Left colon (tissue), 2 donors: ENCODE results near the gene MCRIP2. TPM values are rescaled to one million over a fixed set of nuclear protein-coding genes. Genes with fewer than 3 reads are reported as not detected.
"Not testable (repeated sequence)": the region's sequence is repeated elsewhere in the genome, so short reads cannot be mapped to it uniquely, and the experiment has no call there.

Source experiments
- ATAC-seq: fragments of 200-7000 bp; cut with Tn5 transposase; one replicate; pipeline ENCODE4 v1.9.1; 2020; ENCODE audit warnings: mild to moderate bottlenecking, moderate library complexity
- DNase-seq, 2 donors: peaks; one replicate each; pipeline ENCODE4 v3.0.0-alpha.2; 2020
- intact Hi-C, 2 donors: fragments of 100-400 bp; cut with DNase I in 1 of 2; cut with micrococcal nuclease in 1 of 2; formaldehyde crosslinking; loops; one replicate each; pipeline versions ENCODE4 v1.11.2 to v1.14.0; 2022; cut with DNase I, micrococcal nuclease
- total RNA-seq, 2 donors: library from RNA; stranded (reverse); fragmentation: NEBNext Ultra II Directional; extraction: Animal tissue kit (Norgen Biotek cat#: 25700); gene quantifications; one replicate each; pipeline ENCODE4 v1.2.1, GENCODE V29; 2021
- donor health status: DM: no; HTN: no; CAD: no.
- donor health status: DM: yes; HTN: yes; CAD: no.

MCRIP2 gene
- total RNA-seq, 2 donors from 2014 or later = 98.5 to 161 TPM

DNA sequence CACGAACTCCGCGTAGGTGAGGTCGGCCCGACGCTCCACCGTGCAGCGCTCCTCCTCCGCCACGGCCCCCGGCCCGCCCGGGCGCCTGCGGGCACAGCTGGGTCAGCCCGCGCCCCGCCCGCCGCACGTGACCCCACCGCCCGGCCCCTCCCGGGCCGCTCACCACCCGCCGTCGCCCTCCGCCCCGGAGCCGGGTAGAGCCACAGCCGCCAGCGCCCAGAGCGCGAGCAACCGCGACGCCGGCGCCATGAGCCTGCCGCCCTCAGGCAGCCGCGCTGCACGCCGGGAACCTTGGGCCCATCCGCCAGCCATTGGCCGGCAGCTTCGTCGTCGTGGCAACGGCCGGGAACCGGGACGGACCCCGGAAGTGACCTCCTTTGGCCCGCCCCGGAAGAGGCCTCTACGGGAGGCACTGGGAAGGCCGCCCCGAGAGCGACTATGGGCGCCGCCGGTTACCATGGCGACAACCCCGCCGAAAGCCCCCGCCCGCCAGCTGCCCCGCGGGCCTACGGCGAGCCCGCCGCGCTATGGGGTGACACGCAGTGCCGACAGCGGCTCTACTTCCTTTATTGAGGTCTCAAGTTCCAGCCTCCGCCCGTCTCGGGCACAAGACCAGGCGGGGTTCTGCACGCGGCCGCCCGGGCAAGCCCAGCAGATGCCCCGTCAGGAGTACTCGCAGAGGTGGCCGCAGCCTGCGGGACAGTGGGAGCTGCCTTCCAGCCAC lies 42.6 kb downstream of the MCRIP2 start, which contains the start of gene JMJD8:
Gene JMJD8 (minus strand): TSS at position 264 of the 724 bp plus-strand sequence. CDS start 15 bp downstream, at position 249.
- ATAC-seq = peak; percentile 69
- intact Hi-C loops = no loop called here
- DNase-seq = peak; percentile 97 to 99

- DNase-seq (peak in 1 of 2 donors; percentile 46), ATAC-seq (no peak)
- intact Hi-C loops = no loop called here
Observed at GRCh38 chr16:684961-685696, 43.5 kb downstream of the MCRIP2 start.

DNA sequence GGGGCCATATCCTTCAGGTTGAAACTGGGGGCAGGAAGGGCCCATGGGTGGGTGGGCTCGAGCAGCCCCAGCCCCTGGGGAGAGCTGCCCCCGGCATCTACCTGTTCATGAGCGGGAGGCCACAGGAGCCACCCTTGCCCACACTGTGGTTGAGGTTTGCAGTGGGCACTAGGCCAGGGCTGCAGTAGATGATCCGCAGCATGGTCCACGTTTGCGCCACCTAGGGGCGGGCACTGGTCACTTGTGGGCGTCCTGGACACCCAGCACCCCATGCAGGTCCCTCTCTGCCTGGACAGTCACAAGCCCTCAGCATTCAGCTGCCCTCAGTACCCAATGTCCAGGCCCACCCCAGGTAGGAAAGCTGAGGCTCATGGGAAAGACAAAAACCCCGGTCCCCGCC lies 44.3 kb downstream of the MCRIP2 start:
- DNase-seq (peak in 1 of 2 donors; percentile 72), ATAC-seq (peak; percentile 13)
- intact Hi-C loops = no loop called here

- intact Hi-C loops = no loop called here
- ATAC-seq = no peak
- DNase-seq = no peak
Observed at GRCh38 chr16:686459-687260, 45.0 kb downstream of the MCRIP2 start.

- intact Hi-C loops = no loop called here
- DNase-seq (no peak), ATAC-seq (no peak)
Observed at GRCh38 chr16:687499-687898, 45.9 kb downstream of the MCRIP2 start.

GRCh38 chr16:689175-689897 lies 47.7 kb downstream of the MCRIP2 start:
- intact Hi-C loops = no loop called here
- ATAC-seq = peak; percentile 1
- no peak for DNase-seq

GRCh38 chr16:691242-691641 lies 49.6 kb downstream of the MCRIP2 start:
- intact Hi-C loops, ATAC-seq, DNase-seq: not testable (repeated sequence)

GRCh38 chr16:692356-693108 lies 50.9 kb downstream of the MCRIP2 start:
- intact Hi-C loops = no loop called here
- ATAC-seq (no peak), DNase-seq (no peak)

DNA sequence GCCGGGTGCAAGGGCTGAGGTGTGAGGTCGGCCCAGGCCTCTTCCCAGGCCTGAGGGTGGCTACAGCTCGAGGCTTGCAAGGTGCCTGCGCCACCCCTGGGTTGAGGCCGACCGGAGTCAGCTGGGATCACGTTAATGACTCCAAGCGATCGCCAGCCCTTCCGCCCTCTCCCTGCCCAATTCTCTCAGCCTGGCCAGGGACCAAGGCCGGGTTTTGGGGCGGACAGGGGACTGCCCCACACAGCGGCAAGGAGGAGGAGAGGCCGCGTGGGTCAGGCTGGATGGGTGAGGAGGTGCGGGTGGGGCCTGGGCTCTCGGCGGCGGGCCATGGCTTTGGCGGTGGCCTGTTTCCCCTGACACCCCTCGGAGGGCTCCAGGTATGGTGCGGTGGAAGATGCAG lies 51.7 kb downstream of the MCRIP2 start:
- intact Hi-C loops = no loop called here
- DNase-seq (no peak), ATAC-seq (no peak)

GRCh38 chr16:693766-694165 lies 52.1 kb downstream of the MCRIP2 start:
- ATAC-seq = no peak

GRCh38 chr16:694187-694862 lies 52.7 kb downstream of the MCRIP2 start:
- intact Hi-C loops = no loop called here
- DNase-seq = no peak

More at GRCh38 chr16:693766-694165, 52.1 kb downstream of the MCRIP2 start:
- intact Hi-C loops = no loop called here
- DNase-seq = no peak

GRCh38 chr16:694863-695354 lies 53.3 kb downstream of the MCRIP2 start:
- intact Hi-C loops = no loop called here
- ATAC-seq (no peak), DNase-seq (no peak)

More at GRCh38 chr16:694187-694862, 52.7 kb downstream of the MCRIP2 start:
- no peak for ATAC-seq

DNA sequence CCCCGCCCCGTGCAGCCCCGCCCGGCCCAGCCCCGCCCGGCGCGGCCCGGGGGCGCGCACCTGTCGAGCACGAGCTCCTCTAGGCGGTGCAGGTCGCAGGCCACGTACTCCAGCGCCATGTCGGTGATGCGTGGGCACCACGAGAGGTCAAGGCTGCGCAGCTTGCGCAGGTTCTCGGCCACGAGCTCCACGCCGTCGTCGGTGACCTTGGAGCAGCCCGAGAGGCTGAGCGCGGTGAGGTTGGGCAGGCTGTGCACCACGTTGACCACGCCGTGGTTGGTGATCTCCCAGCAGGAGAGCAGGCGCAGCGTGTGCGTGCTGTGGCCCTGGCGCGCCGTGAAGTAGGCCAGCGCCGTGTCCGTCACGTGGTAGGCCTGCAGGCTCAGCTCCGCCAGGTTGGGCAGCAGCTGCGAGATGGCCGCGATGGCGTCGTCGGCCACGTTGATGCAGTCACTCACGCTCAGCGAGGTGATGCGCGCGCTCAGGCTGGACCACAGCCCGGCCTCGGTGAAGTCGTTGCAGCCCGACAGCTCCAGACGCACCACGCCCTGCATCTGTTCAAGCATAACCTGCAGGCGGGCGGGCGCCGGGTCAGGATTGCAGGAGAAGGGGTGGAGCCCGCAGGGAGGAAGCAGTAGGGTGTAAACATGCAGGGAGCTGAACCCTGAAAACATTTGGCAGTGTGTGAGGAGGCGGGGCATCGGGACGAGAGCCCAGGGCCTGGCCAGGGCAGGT lies 53.9 kb downstream of the MCRIP2 start:
- DNase-seq (peak; percentile 89 to 92), ATAC-seq (peak; percentile 86)
- intact Hi-C loops = no loop called here
